GM21717 (cell line): ENCODE measurements around the gene AWAT1.
A peak's percentile ranks its signal among the peaks of the same experiment; 100 is the strongest.
"Not testable (repeated sequence)": the region's sequence is repeated elsewhere in the genome, so short reads cannot be mapped to it uniquely, and the experiment has no call there.

Experiments
- ATAC-seq: cut with Tn5 transposase; IDR thresholded peaks from one replicate; pipeline ENCODE4 v1.9.1; 2021; ENCODE audit warnings: mild to moderate bottlenecking, moderate library complexity; ENCODE audit not compliant: unreplicated experiment

Gene AWAT1

DNA sequence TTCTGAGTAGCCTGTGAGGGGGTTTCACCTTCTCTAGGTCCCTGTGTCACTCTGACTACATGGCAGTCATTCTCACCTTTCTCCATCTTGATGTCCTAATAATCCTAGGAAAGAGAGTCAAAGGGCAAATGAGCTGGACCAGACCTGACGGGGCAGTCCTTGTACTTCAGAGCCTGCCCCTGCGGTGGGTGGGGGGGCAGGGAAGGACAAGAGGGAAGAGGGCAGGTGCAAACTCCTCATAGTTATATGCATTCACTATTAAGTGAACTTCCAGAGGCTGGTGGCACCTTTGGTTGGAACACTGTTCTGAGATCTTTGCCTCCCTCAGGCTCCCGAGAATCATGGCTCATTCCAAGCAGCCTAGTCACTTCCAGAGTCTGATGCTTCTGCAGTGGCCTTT, at the start of gene AWAT1:
TSS of gene AWAT1 (plus strand) at position 301 of the 400 bp plus-strand sequence. CDS start at position 342, 41 bp downstream.
- ATAC-seq: no peak

DNA sequence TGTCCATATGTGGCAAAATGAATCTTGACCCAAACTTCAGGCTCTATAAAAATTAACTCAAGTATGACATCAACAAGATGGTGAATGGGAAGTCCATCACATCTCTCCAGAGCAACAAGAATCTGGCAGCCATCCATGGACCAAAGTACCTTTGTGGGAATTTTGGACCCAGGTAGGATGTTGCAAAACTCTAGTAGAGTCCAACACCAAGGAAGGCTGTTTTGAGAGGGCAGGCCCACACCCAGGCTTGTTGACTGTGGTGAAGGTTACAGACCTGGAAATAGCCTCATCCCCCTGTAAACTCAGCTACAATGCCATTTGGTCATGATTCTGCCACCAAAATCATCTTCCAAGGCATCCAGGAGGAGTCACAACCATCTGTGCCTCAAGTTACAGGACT, 44.2 kb upstream of the AWAT1 start:
- ATAC-seq: no peak

DNA sequence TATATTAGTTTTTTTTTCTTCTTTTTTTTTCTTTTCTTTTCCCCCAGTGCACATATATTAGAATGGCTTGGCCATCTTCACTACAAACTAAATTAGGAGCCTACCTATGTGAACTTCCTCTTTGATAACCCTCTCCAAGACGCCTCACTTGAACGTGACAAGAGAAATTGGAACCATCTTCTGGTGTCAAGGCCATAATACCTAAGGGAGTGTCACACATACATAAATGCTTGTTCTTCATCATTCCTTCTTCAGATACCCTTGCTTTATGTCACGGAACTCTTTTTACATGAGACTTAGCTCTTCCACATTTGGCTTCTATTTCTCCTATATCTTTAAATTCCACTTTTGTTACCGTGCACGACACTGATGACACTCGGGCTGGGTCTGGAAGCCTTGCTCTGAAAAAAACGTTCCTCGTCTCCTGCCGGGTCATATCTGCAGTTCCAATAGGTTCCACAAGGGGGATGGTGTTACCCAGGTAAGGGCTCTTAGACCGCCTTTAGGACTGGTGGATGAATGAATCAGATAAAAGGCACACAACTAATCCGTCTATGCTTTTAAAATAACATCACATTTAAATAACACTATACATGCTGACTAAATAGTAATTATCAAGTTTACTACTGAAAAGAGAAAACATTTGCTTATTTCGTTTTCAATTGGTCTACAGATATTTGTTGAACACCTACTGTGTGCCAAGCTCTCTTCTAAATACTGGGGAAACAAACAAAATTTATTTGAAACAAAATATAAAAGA, 37.3 kb upstream of the AWAT1 start:
- peak; percentile 88 for ATAC-seq

DNA sequence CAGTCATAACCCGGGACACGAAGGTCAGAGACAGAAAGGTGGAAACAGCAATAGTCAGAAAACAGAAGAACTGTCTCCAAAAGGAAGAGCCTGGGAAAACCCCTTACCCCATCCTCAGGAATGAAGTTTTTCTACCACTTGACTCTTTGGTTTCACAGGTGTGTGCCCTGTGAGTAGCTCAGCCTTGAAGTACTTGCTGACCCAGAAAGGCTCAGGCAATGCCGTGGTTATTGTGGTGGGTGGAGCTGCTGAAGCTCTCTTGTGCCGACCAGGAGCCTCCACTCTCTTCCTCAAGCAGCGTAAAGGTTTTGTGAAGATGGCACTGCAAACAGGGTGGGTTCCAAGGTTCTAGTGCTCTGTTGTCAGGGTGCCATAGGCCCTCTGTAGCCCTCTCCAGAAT, 32.7 kb upstream of the AWAT1 start:
- ATAC-seq: no peak

DNA sequence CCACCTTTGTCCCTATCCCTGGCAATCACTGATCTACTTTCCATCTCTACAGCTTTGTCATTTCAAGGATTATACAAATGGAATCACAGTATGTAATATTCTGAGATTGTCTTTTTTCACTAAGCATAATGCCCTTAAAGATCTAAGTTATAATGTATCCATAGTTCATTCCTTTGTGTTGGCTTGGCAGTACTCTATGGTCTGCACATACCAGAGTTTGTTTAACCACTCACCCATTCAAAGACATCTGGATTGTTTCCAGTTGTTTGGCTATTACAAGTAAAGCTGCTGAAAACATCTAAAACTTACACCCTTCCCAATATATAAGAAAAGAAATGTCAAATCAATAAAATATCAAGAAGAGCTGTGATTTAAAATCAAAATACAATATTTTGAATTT, 26.0 kb upstream of the AWAT1 start:
- ATAC-seq: no peak

DNA sequence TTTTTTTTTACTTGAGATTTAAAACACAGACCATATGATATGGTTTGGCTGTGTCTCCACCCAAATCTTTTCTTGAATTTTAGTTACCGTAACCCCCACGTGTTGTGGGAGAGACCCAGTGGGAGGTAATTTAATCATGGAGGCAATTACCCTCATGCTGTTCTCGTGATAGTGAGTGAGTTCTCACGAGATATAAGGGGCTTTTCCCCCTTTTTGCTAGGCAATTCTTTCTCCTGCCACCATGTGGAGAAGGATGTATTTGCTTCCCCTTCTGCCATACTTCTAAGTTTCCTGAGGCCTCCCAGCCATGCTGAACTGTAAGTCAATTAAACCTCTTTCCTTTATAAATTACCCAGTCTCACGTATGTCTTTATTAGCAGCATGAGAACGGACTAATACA, 24.9 kb upstream of the AWAT1 start:
- ATAC-seq: not testable (repeated sequence)

DNA sequence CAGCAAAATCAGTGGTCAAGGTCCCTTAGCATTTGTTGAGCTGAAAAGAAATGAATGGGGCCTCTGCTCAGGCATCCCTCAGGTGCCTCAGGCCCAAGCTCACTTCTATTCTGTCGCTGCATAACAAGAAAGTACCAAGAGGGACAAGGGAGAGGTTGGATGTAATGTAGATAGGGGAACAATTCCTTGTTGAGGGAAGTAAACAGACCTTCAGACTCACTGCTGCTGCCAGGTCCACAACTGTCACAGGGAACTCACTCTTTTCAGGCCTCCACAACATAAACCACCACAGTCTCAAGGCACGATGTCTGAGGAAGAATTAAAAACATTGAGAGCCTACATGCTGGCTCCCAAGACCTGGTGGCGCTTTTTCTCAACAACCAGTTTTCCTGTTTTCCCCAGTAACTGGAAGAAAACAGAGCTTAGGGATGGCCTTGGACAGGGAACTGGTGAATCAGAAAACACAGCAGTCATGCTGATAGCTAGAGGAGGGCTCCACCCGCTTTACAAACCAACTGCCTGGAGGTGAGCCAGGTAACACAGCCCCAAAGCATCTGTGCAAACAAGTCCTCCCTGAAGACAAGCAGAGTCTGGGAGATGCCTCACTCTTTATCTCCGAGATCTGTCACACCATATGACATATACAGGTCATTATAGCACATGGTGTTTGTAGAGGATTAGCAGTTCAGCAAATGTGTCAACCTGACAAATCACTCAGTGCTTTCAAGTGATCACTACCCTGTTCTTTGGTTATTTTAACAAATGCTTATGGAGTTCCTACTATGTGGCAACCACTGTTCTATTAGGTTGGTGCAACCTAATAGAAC, 14.3 kb upstream of the AWAT1 start:
- no peak for ATAC-seq

DNA sequence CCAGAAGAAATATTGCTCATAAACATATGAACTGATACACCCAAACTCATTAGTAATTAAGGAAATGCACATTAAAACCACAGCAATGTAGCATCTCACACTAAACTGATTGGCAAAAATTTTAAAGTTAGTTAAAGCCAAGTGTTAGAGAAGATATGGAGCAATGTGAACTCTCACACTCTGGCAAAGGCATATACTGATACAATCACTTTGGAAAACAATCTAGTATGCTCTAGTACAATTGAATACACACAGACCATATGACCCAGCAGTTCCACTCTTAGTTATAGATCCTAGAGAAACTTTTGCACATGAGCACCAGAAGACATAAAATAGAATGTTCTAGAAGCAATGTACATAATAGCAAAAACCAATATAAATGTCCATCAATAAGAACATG, 8.4 kb upstream of the AWAT1 start:
- ATAC-seq: no peak

DNA sequence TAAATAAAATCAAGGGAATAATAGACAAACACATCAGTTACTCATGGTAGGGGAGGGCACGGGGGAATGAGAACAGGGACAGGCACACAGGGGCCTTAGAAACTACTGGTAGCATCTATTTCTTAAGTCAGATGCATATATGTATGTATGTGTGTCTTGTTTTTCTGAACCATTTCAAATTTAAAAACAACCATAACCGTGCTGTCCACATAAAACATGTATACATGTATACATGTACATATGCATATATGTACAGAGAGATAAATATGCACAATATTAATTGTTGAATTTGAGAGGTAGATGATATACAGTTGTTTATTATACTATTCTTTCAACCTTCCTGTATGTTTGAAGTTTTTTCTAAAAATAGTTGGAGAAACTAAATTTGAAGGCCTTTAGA, 7.8 kb upstream of the AWAT1 start:
- ATAC-seq: no peak

DNA sequence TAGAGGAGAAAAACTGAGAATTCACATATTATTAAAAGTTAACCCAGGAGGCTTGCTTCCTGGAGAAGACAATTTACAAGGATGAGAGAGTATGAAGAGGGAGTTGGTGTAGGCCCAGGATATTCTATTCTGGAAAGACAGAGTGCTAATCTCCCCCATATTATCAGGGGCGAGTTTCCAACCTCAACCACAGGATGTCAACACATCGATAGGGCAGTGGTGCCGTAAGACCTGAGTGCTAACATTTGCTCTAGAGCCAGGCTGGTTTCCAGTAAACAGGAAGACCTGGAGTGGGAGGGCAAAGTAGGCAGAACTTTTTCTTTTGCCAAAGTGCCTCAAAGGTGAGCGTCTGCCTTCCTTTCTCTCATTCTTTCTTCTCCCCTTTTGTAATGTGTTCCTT, 2.8 kb upstream of the AWAT1 start:
- no peak for ATAC-seq

DNA sequence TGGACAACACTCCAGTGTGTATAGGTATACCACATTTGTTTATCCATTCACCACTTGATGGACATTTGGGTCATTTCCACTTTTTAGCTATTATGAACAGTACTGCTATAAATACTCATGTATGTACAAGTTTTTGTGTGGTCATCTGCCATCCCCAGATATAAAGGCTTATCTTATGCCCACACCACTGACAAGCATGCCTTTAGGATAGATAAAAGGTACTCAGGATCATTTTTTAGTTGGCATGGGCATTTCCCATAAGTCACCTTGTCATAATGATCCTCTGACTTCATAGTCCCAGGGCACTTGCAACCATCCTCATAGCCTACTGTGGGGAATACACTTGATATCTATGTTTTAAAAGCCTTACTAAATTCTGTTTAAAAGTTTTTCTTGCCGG, 6.3 kb downstream of the AWAT1 start:
- no peak for ATAC-seq

DNA sequence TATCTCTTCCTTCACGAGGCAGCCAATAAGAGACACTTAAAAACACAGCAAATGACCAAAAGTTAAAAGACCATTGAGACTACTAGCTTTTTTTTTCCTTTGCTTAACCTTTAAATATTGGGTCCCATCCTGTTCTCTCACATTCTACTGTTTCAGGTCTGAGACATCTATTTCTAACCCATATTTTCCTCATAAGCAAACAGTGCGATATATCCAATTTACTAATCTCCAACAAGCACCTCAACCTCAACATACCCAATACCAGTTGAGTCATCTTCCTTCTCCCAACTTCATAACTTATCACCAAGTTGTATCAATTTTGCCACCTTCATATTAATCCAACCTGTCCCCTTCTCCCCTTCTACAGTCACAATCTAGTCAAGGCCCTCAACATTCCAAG, 7.0 kb downstream of the AWAT1 start:
- no peak for ATAC-seq

DNA sequence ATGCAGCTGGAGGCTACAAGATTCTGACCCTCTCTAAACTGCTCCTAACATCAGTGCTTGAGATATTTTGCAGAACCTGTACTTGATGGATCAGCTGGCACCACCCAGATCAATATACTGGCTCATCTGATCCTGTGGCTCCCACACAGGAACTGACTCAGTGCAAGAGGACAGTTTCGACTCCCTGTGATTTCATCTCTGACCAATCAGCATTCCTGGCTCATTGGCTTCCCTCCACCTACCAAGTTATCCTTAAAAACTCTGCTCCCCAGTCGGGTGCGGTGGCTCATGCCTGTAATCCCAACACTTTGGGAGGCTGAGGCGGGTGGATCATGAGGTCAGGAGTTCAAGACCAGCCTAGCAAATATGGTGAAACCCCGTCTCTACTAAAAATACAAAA, 9.1 kb downstream of the AWAT1 start:
- ATAC-seq: not testable (repeated sequence)

DNA sequence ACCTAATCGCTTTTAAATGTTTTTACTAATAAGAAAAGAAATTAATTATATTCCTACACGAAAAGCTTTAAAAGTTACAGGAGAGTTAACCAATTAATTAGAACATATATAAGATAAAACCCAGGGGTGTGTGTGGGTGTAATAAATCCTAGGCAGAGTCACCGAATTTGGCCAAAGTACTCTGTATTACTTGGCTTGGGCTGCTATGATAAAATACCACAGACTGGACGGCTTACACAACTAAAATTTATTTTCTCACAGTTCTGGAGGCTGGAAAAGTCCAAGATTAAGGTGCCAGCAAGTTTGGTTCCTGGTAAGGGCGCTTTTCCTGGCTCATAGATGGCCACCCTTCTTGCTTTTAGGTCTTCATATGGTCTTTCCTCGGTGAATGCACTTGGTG, 10.4 kb downstream of the AWAT1 start:
- ATAC-seq: no peak

DNA sequence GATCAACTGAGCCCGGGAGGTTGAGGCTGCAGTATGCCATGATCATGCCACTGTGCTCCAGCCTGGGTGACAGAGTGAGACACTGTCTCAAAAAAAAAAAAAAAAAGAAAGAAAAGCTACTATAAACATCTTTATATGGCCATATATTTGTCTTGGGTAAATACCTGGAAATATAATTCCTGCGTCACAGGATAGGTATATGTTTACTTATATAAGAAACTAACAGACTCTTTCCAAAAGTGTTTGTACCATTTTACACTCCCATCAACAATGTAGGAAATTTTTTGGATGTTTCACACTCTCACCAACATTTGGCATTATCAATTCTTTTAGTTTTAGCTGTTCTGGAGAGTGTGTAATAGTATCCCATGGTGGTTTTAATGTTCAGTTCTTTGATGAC, 12.8 kb downstream of the AWAT1 start:
- ATAC-seq: no peak

DNA sequence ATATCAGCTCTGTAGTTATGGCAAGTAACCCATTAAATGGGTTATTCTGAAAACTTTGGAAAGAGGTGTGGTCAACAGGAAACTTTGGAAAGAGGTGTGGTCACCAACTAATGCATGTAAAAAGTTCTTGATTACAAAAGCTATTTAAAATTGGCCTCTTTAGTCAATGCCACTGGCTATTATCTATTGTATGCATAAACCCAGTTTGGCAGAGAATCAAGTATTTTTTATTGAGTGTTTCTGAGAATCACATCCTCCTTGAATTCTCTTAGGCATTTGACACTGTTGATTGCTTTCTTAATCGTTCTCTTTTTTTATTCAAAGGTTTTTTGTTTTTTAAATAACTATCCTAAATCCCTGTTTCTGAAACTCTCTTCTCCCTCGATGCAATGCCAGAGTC, 18.0 kb downstream of the AWAT1 start:
- ATAC-seq: no peak

DNA sequence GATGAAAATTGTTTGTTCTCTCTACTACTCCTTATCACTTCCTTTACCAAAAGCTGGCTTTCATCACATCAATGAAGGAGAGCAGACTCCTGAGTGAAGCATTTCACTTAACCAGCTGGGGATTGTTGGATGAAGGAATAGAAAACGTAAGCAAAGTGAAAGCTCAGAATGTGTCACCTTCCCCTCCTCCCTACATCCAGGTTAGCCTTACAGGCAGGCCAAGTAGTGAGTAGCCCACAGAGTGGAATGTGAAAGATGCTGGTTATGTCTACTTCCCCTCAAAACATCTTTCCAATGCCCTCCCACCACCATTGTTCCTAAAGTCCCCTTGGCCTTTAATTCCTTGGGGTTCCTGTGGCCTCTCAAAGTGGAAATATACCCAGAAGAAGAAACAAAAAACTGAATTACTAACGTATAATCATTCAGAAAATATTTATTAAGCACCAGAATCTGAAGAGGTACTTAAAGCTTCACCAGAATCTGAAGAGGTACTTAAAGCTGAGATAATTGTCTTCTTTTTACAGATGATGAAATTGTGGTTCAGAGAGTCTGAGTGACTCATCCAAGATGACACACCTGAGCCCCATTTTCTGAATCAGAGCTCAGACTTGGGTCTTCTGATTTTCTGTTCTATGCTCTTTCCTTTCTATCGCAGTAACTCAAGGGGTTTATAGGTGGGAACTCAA, 19.1 kb downstream of the AWAT1 start:
- ATAC-seq: no peak

DNA sequence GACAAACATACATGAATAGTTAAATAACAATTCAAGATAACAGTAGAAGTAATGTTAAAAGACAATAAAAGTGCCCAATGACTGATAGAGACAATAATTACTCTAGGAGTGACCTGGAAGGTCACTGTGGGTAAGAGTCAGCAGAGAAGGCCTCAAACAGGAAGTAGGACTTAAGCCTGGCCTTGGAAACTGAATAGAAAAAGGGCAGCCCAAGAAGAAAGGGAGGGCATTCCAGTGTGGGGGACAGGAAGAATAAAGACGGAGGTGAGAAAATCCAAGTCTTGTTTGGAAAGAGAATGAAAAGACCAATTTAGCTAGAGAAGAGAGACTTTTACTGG, 19.6 kb downstream of the AWAT1 start:
- no peak for ATAC-seq

DNA sequence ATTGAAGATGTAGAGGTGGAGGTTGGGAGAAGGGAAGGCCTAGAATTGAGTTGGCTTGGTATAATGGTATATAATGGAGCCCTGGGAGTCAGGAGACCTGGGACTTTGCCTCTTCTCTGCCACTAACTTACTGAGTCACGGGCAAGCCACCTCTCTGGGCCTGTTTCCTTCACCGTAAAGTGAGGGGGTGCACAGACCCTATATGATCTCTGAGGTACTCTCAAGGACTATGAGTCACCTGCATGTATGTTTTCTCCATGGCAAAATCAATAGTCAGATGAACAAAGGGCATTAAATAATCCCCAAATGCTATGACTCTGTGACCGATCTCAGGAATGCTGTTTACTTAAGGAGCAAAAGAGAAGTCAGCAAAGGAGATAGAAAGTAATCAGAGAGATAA, 20.5 kb downstream of the AWAT1 start:
- no peak for ATAC-seq

DNA sequence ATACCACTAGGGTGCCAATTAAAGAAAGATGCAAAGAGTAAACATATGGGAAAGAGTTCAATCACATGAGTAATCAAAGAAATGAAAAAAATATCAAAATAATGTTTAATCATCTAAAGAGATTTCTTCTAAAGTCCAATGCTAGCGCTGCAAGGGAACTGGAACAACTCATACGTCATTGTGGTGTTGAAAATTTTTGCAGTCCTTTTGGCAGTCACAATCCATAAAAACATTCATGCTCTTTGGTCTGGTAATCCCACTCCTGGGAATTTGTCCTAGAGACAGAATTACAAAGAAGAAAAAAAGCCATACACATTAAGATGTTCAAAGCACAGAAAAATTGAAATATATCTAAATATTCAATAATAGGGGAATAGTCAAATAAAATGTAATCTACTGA, 21.0 kb downstream of the AWAT1 start:
- ATAC-seq: no peak

DNA sequence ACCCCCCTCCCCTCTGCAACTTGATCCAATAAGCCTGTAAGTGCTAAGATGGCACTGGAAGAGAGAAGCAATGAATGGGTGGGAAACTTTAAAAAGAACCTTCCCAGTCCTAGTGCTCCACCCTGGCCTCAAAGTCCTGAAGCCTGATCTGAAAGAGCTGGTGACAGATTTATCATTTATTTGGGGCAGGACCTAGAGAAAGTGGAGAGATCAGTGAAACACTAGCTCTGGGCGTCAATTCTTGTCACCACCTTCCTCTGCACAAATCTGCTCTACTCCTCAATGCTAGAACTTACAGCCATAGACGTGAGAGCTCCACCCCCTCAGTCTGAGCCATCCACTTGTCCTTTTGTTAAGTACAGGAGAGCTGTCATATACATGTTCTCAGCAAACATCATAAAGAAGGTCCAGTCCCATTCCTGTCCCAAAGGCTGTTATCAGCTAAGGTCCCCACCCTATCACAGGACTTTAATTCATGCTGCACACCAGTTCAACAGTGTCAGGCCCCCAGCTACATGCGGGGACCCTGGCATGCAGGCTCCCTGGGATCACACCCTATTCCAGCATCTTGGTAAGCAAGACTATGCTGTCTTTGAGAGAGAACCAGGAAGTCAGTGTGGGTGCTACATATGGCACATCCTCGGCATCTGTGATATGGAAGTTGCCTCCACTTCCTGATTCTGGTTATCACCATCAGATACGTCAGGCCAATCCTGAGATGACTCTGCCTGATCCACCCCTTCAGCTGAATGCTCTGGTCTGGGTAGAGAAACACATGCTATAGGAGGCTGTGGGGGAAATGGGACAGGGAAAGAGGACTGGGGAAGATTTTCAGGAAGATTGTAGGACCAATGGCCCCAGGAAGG, 23.2 kb downstream of the AWAT1 start:
- no peak for ATAC-seq
